MM.1S (cell line): ENCODE measurements around the gene CMIP.

Experiments
- EZH2 ChIP-seq: fragments of 300-600 bp; sonication (generic); optimal IDR thresholded peaks from 2 replicates; pipeline ENCODE3; 2017; ENCODE audit warnings: low read depth, mild to moderate bottlenecking, antibody characterized with exemption, low read length, mixed read lengths
- TF ChIP-seq, protein P1 (sequence below): fragments of 300-600 bp; sonication (generic); IDR thresholded peaks from 2 replicates; pipeline ENCODE4 v1.5.1; 2016; ENCODE audit warnings: antibody characterized with exemption, low read length, mixed read lengths

DNA sequence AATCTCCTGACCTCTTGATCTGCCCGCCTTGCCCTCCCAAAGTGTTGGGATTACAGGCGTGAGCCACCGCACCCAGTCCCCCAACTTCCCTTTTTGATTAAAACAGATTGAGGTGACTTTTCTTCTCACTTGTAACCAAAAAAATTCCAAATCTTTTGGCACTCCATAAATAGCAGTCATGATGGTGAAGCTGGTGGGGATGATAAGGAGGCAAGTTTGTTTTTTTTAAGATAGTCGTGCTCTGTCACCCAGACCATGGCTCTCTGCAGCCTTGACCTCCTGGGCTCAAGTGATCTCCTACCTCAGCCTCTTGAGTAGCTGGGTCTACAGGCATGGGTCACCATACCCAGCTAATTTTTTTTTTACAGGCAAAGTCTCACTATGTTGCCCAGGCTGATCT, 299.8 kb downstream of the CMIP start:
- TF ChIP-seq, protein P1, sequence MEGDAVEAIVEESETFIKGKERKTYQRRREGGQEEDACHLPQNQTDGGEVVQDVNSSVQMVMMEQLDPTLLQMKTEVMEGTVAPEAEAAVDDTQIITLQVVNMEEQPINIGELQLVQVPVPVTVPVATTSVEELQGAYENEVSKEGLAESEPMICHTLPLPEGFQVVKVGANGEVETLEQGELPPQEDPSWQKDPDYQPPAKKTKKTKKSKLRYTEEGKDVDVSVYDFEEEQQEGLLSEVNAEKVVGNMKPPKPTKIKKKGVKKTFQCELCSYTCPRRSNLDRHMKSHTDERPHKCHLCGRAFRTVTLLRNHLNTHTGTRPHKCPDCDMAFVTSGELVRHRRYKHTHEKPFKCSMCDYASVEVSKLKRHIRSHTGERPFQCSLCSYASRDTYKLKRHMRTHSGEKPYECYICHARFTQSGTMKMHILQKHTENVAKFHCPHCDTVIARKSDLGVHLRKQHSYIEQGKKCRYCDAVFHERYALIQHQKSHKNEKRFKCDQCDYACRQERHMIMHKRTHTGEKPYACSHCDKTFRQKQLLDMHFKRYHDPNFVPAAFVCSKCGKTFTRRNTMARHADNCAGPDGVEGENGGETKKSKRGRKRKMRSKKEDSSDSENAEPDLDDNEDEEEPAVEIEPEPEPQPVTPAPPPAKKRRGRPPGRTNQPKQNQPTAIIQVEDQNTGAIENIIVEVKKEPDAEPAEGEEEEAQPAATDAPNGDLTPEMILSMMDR, result no peak
- TF ChIP-seq EZH2, result no peak
